SK-N-MC (cell line): Measurements from ENCODE around the gene ARNT2.

Experiments
- EZH2 ChIP-seq: fragments of 200-600 bp; sonication (generic); IDR thresholded peaks from one replicate; pipeline ENCODE4 v1.6.1; 2017; ENCODE audit warnings: antibody characterized with exemption
- FOXP2 ChIP-seq: optimal IDR thresholded peaks from 2 replicates; pipeline ENCODE3; 2011; ENCODE audit warnings: mild to moderate bottlenecking, moderate library complexity; ENCODE audit not compliant: insufficient read depth; ENCODE audit errors: extremely low read length, control extremely low read depth
- POLR2AphosphoS5 ChIP-seq: IDR thresholded peaks from 2 replicates; pipeline ENCODE4 v1.6.1; 2012; ENCODE audit warnings: mild to moderate bottlenecking, low read depth, low read length, borderline replicate concordance

- no peak for TF ChIP-seq EZH2
- no peak for TF ChIP-seq POLR2AphosphoS5
- TF ChIP-seq FOXP2 = no peak
Observed at GRCh38 chr15:80489030-80489594, 84.9 kb downstream of the ARNT2 start.
